Peyer's patch (tissue), 4 donors: ENCODE measurements around the gene NWD2.

Experiments used
- CTCF ChIP-seq, 6 experiments: fragments of 450-650 bp in 4 of 6; fragments of 200-600 bp in 2 of 6; sonication (generic) in 1 of 6; IDR thresholded peaks; one replicate each; pipeline ENCODE4 v1.5.1; 2017 to 2019; ENCODE audit warnings: antibody characterized with exemption in 6 of 6, mild to moderate bottlenecking in 3 of 6, moderate library complexity in 1 of 6
- POLR2A ChIP-seq, 2 donors: fragments of 450-650 bp; IDR thresholded peaks; one replicate each; pipeline ENCODE4 v1.5.1; 2017; ENCODE audit warnings: antibody characterized with exemption in 2 of 2, mild to moderate bottlenecking in 2 of 2, moderate library complexity in 2 of 2

DNA sequence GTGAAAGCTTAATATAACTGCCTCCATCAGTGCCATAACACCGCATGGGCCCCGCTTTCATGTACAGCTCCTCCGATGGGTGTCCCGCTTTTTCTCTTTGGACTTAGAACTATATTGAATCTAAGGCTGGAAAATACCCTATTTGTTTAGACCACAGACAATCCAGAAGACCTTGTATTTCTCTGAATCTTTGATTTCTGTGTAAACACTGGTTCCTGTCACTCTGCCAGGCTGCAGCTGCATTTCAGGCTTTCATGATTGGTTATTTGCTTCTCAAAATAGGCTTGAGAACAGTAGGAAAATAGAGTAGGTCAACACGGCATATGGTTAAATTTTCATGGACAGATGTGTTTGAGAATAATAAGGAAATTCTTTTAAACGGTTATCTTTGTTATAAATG lies 80.0 kb downstream of the NWD2 start:
- TF ChIP-seq CTCF (IDR thresholded peaks at IDR 0.05) = no peak
- no peak for TF ChIP-seq POLR2A (IDR thresholded peaks at IDR 0.05)
